ENCODE measurements around the gene OR10V1.
"Not testable (repeated sequence)": the region's sequence is repeated elsewhere in the genome, so short reads cannot be mapped to it uniquely, and the experiment has no call there.

Gene OR10V1

GRCh38 chr11:59708537-59708936 is 5.1 kb downstream of the OR10V1 start:
- no peak for DNase-seq

GRCh38 chr11:59707371-59707770 is 6.3 kb downstream of the OR10V1 start:
- no peak for DNase-seq

GRCh38 chr11:59706518-59707285 is 6.9 kb downstream of the OR10V1 start:
- no peak for DNase-seq

- no peak for DNase-seq
Observed at GRCh38 chr11:59705294-59705693, 8.4 kb downstream of the OR10V1 start.

- DNase-seq = not testable (repeated sequence)
Observed at GRCh38 chr11:59703515-59703914, 10.1 kb downstream of the OR10V1 start.

DNA sequence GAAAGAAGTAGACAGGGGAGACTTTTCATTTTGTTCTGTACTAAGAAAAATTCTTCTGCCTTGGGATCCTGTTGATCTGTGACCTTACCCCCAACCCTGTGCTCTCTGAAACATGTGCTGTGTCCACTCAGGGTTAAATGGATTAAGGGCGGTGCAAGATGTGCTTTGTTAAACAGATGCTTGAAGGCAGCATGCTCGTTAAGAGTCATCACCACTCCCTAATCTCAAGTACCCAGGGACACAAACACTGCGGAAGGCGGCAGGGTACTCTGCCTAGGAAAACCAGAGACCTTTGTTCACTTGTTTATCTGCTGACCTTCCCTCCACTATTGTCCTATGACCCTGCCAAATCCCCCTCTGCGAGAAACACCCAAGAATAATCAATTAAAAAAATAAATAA is 13.5 kb downstream of the OR10V1 start:
- not testable (repeated sequence) for DNase-seq

GRCh38 chr11:59698506-59698905 is 15.1 kb downstream of the OR10V1 start:
- no peak for DNase-seq

DNA sequence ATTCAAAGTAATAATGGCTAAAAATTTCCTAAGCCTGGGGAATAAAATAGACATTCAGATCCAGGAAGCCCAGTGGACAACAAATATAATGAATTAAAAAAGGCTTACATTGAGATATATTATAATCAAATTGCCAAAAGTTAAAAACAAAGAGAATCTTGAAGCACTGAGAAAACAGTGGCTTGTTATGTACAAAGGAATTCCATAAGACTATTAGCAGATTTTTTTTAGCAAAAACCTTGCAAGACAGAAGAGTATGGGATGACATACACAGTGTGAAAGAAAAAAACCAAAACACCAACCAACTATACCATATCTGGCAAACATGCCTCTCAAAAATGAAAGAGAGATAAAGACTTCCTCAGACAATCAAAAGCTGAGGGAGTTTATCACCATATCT is 20.7 kb downstream of the OR10V1 start:
- DNase-seq = no peak

GRCh38 chr11:59691156-59691555 is 22.5 kb downstream of the OR10V1 start:
- DNase-seq = no peak

DNA sequence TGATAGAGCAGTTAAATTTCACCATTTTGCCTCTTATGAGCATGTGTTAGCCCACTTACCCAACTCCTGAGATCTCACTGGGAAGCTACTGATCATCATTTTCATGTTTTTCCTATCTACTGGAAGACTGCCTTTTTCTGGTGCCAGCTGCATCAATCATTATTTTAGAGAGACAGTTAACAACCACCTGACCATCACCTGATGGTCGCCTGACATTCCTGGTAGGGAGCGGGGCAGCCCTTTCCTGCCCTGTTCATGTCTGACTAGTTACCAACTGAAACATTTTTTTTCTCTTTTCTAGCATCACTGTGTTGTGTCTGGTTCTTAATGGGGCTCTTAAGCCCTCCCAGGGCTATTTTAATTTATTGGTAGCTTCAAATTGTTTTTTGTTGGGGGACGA is 24.6 kb downstream of the OR10V1 start:
- DNase-seq = no peak

DNA sequence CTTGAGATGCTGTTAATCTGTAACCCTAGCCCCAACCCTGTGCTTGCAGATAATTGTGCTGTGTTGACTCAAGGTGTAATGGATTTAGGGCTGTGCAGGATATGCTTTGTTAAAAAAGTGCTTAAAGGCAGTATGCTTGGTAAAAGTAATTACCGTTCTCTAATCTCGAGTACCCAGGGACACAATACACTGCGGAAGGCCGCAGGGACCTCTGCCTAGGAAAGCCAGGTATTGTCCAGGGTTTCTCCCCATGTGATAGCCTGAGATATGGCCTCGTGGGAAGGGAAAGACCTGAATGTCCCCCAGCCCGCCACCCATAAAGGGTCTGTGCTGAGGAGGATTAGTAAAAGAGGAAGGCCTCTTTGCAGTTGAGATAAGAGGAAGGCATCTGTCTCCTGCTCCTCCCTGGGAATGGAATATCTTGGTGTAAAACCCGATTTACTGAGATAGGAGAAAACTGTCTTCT is 32.4 kb downstream of the OR10V1 start:
- DNase-seq = not testable (repeated sequence)

DNA sequence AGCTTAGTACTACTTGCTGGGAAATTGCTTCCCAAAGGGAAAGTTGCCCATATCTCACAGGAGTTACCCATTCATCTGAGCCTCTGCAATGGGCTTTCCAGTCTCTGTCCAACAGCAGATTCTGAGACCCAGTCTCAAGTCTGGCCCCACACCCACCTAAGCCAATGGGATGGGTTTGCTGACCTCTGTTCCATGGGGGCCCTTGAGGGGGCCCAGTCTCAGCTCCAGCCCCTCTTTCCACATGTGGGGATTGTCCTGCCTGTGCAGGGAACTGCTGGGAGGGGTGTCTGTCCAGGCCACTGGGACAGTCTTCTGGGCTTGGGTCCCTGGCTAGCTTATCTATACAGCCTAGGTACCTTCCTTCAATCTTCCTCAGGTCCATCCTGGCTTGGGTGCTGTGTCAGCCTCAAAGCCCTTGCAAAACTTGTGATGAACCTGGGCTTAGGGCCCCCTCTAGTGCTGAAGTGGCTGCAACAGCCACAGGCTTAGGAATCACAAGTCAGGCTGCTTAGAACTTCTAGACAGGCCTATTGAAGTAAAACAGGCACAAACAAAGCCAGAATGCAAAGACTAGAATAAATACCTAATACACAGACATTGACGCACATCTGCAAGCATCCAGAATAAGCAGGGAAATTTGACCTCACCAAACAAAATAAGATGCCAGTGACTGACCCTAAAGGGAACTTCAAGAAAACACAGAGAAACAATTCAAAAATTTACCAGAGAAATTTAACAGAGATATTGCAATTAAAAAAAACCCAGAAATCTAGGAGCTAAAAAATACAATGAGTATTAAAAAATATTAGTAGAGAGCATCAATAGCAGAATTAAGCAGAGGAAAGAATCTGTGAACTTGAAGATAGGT is 33.1 kb downstream of the OR10V1 start:
- DNase-seq = peak; percentile 68 to 84

DNA sequence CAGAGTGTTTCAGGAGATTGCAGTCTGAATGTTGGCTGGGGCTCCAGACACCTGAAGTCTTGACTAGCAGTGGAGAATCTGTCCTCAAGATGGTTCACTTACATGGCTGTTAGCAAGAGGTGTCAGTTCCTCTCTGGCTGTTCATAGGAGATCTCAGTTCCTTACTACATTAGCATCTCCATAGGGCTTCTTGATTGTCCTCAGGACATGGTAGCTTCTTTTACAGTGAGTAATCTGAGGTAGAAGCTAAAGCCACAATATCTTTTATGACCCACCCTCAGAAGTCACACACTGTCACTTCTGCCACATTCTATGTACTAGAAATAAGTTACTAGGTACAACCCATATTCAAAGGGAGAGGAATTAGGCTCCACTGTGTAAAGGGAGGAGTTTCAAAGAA is 34.3 kb downstream of the OR10V1 start:
- DNase-seq = no peak

DNA sequence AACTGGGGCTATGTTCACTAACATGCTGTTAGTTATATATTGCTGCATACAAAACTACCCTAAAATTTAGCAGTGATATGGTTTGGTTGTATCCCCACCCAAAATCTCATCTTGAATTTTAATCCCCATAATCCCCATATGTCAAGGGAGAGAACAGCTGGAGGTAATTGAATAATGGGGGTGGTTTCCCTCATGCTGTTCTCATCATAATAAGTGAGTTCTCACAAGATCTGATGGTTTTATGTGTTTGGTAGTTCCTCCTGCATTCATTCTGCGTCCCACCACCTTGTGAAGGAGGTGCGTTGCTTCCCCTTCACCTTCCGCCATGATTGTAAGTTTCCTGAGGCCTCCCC is 34.9 kb downstream of the OR10V1 start:
- no peak for DNase-seq

DNA sequence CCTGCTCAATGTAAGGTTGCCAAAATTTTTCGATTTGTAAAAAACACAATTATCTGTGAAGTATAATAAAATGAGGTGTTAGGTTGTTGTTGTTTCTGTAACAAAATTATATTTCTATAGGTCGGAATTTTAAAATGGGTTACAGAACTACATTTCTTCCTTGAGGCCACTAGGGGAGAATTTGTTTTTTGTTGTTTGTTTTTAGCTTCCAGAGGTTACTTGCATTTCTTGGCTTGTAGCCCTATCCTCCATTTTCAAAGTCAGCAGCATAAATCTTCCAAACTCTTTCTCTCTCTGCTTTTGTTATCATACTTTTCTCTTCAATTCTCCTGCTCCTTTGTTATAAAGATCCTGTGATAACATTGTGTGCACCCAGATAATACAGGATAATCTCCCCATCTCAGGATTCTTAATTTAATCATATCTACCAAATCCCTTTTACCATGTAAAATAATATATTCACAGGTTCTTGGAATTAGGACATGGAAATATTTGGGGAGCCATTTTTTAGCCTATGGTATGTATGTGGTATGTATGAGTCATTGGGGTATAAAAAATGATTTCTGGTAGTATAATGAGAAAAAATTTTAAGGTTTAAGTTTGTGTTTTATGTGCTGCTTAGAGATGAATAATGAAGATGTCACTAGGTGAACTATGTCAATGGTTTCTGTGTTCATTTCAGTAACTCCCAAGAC is 35.4 kb downstream of the OR10V1 start:
- no peak for DNase-seq

- DNase-seq = no peak
Observed at GRCh38 chr11:59676205-59676604, 37.4 kb downstream of the OR10V1 start.

GRCh38 chr11:59674291-59674690 is 39.4 kb downstream of the OR10V1 start:
- DNase-seq = no peak

GRCh38 chr11:59673291-59673690 is 40.4 kb downstream of the OR10V1 start:
- DNase-seq = no peak

- DNase-seq = no peak
Observed at GRCh38 chr11:59671471-59671870, 42.2 kb downstream of the OR10V1 start.

GRCh38 chr11:59669611-59670009 is 44.0 kb downstream of the OR10V1 start:
- DNase-seq = no peak

GRCh38 chr11:59668950-59669610 is 44.6 kb downstream of the OR10V1 start, which contains the start of gene PATL1:
PATL1 (minus strand) TSS chr11:59669037; CDS start chr11:59668895, 142 bp downstream.
- DNase-seq = peak; percentile 95 to 99

DNA sequence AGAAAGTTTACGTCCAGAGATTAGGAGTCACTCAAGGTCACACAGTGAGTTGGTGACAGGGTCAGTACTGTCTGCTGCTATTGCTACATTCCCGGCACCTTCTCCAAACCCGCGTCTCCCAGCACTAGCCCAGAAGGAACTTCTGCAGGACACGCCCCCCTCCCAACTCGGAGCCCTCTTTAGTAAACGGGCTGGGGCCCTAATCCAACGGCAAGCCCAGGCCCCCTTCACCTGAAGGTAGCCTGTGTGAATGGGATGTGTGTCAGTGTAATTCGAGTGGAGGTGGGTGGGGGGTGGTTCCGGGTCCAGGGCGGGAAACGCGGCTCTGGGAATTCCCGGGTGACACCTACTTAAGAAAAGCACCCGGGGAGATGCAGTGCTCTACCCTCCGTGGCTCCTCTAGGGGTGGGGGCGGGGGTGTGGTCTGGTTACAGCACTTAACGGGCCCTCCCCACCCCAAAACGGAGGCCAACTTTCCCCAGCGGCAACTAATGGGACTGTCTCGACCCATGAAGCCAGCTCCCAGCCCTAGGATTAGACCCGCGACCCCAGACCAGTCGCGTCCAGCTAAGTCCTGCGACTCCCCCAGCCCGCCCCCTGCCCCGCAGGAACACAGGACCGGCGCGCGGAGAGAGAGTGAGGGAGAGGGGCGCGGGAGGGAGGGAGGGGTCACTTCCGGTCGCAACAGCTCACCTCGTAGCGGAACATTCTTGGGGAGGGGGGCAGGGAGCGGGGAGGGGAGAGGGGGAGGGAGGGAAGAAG is 45.3 kb downstream of the OR10V1 start:
- peak; percentile 55 to 65 for DNase-seq

Data from NCI-H526 (cell line).